Measurements from ENCODE around the gene MYO1B. TPM values are rescaled to one million over a fixed set of nuclear protein-coding genes. Genes with fewer than 3 reads are reported as not detected.

MYO1B gene
- total RNA-seq, 1 experiment from 2014 or later = 241 TPM

DNA sequence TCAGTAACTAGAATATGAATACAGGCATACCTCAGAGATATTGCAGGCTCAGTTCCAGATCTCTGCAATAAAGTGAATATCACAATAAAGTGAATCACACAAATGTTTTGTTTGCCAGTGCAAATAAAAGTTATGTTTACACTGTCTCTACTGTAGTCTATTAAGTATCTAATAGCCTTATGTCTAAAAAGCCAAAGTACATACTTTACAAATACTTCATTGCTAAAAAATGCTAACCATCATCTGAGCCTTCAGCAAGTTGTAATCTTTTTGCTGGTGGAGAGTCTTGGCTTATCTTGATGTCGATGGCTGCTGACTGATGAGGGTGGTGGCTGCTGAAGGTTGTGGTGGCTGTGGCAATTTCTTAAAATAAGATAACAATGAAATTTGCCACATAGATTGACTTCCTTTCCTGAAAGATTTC is 159.4 kb downstream of the MYO1B start:
- Mint-ChIP-seq H3K9me3 (ENCODE audit: unreplicated experiment) (no peaks in the 10 kb centered on the region), H3K36me3 (ENCODE audit: insufficient read depth, unreplicated experiment) (peaks cover 61% of the 10 kb centered on the region), H3K4me3 (ENCODE audit: unreplicated experiment) (no peak overlapping the region), H3K27me3 (ENCODE audit: insufficient read depth, unreplicated experiment) (no peaks in the 10 kb centered on the region), H3K27ac (ENCODE audit: low read depth, unreplicated experiment) (no peak overlapping the region), H3K4me1 (ENCODE audit: insufficient read depth, unreplicated experiment) (no peaks in the 10 kb centered on the region)
- CTCF ChIA-PET = interaction anchor here (1.0 kb wide), 1 partner anchor 352 kb away, joined by 6 read pairs; no protein-coding TSS in a partner anchor
- intact Hi-C loops (cut with micrococcal nuclease) = no loop called here
- no peak for DNase-seq (ENCODE audit: unreplicated experiment)
- BruUV-seq (replicated peaks) = no TSS peak
- POLR2A ChIA-PET = interaction anchor here (0.8 kb wide), 1 partner anchor 18 kb away, joined by 3 read pairs; no protein-coding TSS in a partner anchor
- TF ChIP-seq, protein P1, sequence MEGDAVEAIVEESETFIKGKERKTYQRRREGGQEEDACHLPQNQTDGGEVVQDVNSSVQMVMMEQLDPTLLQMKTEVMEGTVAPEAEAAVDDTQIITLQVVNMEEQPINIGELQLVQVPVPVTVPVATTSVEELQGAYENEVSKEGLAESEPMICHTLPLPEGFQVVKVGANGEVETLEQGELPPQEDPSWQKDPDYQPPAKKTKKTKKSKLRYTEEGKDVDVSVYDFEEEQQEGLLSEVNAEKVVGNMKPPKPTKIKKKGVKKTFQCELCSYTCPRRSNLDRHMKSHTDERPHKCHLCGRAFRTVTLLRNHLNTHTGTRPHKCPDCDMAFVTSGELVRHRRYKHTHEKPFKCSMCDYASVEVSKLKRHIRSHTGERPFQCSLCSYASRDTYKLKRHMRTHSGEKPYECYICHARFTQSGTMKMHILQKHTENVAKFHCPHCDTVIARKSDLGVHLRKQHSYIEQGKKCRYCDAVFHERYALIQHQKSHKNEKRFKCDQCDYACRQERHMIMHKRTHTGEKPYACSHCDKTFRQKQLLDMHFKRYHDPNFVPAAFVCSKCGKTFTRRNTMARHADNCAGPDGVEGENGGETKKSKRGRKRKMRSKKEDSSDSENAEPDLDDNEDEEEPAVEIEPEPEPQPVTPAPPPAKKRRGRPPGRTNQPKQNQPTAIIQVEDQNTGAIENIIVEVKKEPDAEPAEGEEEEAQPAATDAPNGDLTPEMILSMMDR (IDR thresholded peaks at IDR 0.05; ENCODE audit: unreplicated experiment) = no peak

DNA sequence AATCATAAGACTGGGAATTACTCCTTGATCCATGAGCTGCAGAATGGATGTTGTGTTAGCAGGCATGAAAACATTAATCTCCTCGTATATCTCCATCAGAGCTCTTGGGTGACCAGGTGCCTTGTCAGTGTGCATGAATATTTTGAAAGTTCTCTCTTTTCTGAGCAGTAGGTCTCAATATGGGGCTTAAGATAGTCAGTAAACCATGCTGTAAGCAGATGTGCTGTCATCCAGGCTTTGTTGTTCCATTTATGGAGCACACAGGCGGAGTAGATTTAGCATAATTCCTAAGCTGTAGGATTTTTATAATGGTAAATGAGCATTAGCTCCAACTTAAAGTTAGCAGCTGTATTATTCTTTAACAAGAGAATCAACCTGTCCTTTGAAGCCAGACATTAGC is 160.3 kb downstream of the MYO1B start:
- ChIA-PET POLR2A (no interaction called here), CTCF (interaction anchor here (0.6 to 1.3 kb wide), 5 partner anchors 15 to 353 kb away, joined by 3 to 6 read pairs (median 4); no protein-coding TSS in a partner anchor)
- H3K27ac Mint-ChIP-seq (ENCODE audit: low read depth, unreplicated experiment) = no peak overlapping the region
- peaks cover 59% of the 10 kb centered on the region for H3K36me3 Mint-ChIP-seq (ENCODE audit: insufficient read depth, unreplicated experiment)
- BruUV-seq (replicated peaks) = no TSS peak
- H3K4me1 Mint-ChIP-seq (ENCODE audit: insufficient read depth, unreplicated experiment) = no peaks in the 10 kb centered on the region
- TF ChIP-seq, protein P1 (IDR thresholded peaks at IDR 0.05; ENCODE audit: unreplicated experiment) = no peak
- intact Hi-C loops (cut with micrococcal nuclease) = no loop called here
- no peaks in the 10 kb centered on the region for H3K9me3 Mint-ChIP-seq (ENCODE audit: unreplicated experiment)
- no peak overlapping the region for H3K4me3 Mint-ChIP-seq (ENCODE audit: unreplicated experiment)
- DNase-seq (ENCODE audit: unreplicated experiment) = no peak
- H3K27me3 Mint-ChIP-seq (ENCODE audit: insufficient read depth, unreplicated experiment) = no peaks in the 10 kb centered on the region

DNA sequence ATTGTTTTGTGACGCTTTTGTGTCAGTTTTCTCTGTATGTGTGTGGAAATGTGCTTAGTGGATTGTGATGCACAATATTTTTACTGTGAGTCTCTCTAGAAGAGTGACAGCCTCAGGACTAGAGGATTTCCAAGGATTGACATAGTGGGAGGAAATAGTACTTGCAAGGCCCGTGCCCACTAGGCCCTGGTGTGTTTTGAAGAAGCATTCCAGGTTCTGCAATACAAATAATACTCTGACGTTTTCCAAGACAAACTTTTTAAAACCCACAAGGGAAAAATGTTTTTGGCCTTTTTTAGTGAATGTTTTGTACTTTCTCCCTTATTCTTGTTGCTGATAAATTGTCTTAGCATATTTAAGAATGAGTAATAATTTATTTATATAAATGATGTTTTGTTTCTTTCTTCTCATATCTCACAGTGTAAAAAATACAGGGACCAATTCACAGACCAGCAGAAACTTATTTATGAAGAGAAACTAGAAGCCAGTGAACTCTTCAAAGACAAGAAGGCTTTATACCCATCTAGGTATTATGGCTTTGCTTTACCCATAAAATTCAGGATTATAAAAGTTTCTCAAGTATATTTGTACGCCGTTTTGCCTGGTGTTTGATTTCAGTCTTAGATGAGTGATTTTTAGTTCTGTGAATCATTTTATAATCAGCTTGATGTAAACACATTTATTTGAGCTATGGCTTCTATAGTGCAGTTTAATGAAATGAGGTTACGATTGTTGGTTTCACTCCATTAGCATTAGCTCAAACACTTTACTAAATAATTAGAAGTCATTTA is 165.6 kb downstream of the MYO1B start:
- Mint-ChIP-seq H3K27ac (ENCODE audit: low read depth, unreplicated experiment) (no peak overlapping the region), H3K27me3 (ENCODE audit: insufficient read depth, unreplicated experiment) (no peaks in the 10 kb centered on the region), H3K4me3 (ENCODE audit: unreplicated experiment) (no peak overlapping the region), H3K4me1 (ENCODE audit: insufficient read depth, unreplicated experiment) (no peaks in the 10 kb centered on the region), H3K36me3 (ENCODE audit: insufficient read depth, unreplicated experiment) (peaks cover 59% of the 10 kb centered on the region), H3K9me3 (ENCODE audit: unreplicated experiment) (no peaks in the 10 kb centered on the region)
- ChIA-PET POLR2A (interaction anchor here (0.9 kb wide), 1 partner anchor 17 kb away, joined by 3 read pairs; no protein-coding TSS in a partner anchor), CTCF (interaction anchor here (1.2 kb wide), 1 partner anchor 255 kb away, joined by 4 read pairs; no protein-coding TSS in a partner anchor)
- no TSS peak for BruUV-seq (replicated peaks)
- no peak for DNase-seq (ENCODE audit: unreplicated experiment)
- intact Hi-C loops (cut with micrococcal nuclease) = no loop called here
- TF ChIP-seq, protein P1 (IDR thresholded peaks at IDR 0.05; ENCODE audit: unreplicated experiment) = no peak

DNA sequence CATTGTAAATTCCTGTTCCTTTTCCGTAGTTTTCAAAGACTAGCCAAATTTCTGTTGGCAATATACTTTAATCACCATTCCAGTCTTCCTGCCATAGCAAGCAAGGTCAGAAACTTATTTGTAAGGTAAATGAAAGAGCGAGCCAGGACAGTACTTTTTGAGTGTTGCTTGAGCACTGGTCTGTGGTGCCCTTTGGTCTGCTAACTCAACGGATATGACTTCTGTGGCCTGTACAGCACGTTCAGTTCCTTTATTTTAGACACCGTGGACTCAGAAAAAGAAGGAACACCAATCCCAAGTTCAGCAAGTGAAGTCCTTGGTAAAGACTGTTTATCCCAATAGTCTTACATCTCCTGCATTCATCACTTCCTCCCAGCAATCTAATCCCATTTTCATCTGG is 166.3 kb downstream of the MYO1B start:
- TF ChIP-seq, protein P1 (IDR thresholded peaks at IDR 0.05; ENCODE audit: unreplicated experiment) = no peak
- intact Hi-C loops (cut with micrococcal nuclease) = no loop called here
- H3K27me3 Mint-ChIP-seq (ENCODE audit: insufficient read depth, unreplicated experiment) = no peaks in the 10 kb centered on the region
- no TSS peak for BruUV-seq (replicated peaks)
- no peak overlapping the region for H3K4me3 Mint-ChIP-seq (ENCODE audit: unreplicated experiment)
- CTCF ChIA-PET = interaction anchor here (1.2 kb wide), 1 partner anchor 256 kb away, joined by 4 read pairs; no protein-coding TSS in a partner anchor
- H3K36me3 Mint-ChIP-seq (ENCODE audit: insufficient read depth, unreplicated experiment) = peaks cover 64% of the 10 kb centered on the region
- H3K9me3 Mint-ChIP-seq (ENCODE audit: unreplicated experiment) = no peaks in the 10 kb centered on the region
- POLR2A ChIA-PET = interaction anchor here (0.9 kb wide), 1 partner anchor 17 kb away, joined by 3 read pairs; no protein-coding TSS in a partner anchor
- no peaks in the 10 kb centered on the region for H3K4me1 Mint-ChIP-seq (ENCODE audit: insufficient read depth, unreplicated experiment)
- no peak overlapping the region for H3K27ac Mint-ChIP-seq (ENCODE audit: low read depth, unreplicated experiment)
- DNase-seq (ENCODE audit: unreplicated experiment) = no peak

Data from MCF 10A (cell line).